Trophoblast cell (in vitro differentiated cells and primary cell): ENCODE results near the gene ZNF429. TPM values are rescaled to one million over a fixed set of nuclear protein-coding genes. Genes with fewer than 3 reads are reported as not detected.
A peak's percentile ranks its signal among the peaks of the same experiment; 100 is the strongest.

Source experiments
- DNase-seq, 2 donors: peaks; one replicate each; pipeline ENCODE4 v3.0.0-alpha.2; 2016
- H2AFZ ChIP-seq: 2 replicates; pipeline ENCODE4 v1.6.1; 2013; ENCODE audit warnings: low read length, moderate library complexity, mild to moderate bottlenecking; ENCODE audit not compliant: insufficient read depth, poor library complexity
- H2AK5ac ChIP-seq: 2 replicates; pipeline ENCODE4 v1.6.1; 2013; ENCODE audit warnings: mild to moderate bottlenecking, low read length
- H2BK120ac ChIP-seq: 2 replicates; pipeline ENCODE4 v1.6.1; 2013; ENCODE audit warnings: low read length, mild to moderate bottlenecking, moderate library complexity; ENCODE audit not compliant: insufficient read depth, poor library complexity
- H2BK12ac ChIP-seq: 2 replicates; pipeline ENCODE4 v1.6.1; 2013; ENCODE audit warnings: mild to moderate bottlenecking, low read length, moderate library complexity
- H2BK5ac ChIP-seq: 2 replicates; pipeline ENCODE4 v1.6.1; 2013; ENCODE audit warnings: low read length, low read depth, moderate library complexity, mild to moderate bottlenecking; ENCODE audit not compliant: poor library complexity
- H3K14ac ChIP-seq: 2 replicates; pipeline ENCODE4 v1.6.1; 2013; ENCODE audit warnings: mild to moderate bottlenecking, low read length
- H3K18ac ChIP-seq: 2 replicates; pipeline ENCODE4 v1.6.1; 2013; ENCODE audit warnings: mild to moderate bottlenecking, low read length
- H3K23ac ChIP-seq: 2 replicates; pipeline ENCODE4 v1.6.1; 2013; ENCODE audit warnings: low read length
- H3K27ac ChIP-seq: 2 replicates; pipeline ENCODE4 v1.5.1; 2013; ENCODE audit warnings: low read depth, mild to moderate bottlenecking, inconsistent platforms, low read length, moderate library complexity
- H3K27me3 ChIP-seq: 2 replicates; pipeline ENCODE4 v1.6.1; 2013; ENCODE audit warnings: inconsistent platforms, mild to moderate bottlenecking, low read length, moderate library complexity; ENCODE audit not compliant: insufficient read depth
- H3K36me3 ChIP-seq, 2 experiments: 1 replicate in 1 of 2; 2 replicates in 1 of 2; pipeline ENCODE4 v1.6.1; 2013; ENCODE audit warnings: low read length in 2 of 2, mild to moderate bottlenecking in 2 of 2, moderate library complexity in 1 of 2; ENCODE audit not compliant: insufficient read depth in 2 of 2, control insufficient read depth in 1 of 2
- H3K4ac ChIP-seq: 2 replicates; pipeline ENCODE4 v1.6.1; 2013; ENCODE audit warnings: low read depth, mild to moderate bottlenecking, low read length, moderate library complexity
- H3K4me1 ChIP-seq, 2 experiments: 1 replicate in 1 of 2; 2 replicates in 1 of 2; pipeline ENCODE4 v1.6.1; 2013; ENCODE audit warnings: low read length in 2 of 2, mild to moderate bottlenecking in 2 of 2, moderate library complexity in 1 of 2; ENCODE audit not compliant: insufficient read depth in 2 of 2, control insufficient read depth in 1 of 2
- H3K4me2 ChIP-seq: 2 replicates; pipeline ENCODE4 v1.6.1; 2013; ENCODE audit warnings: inconsistent platforms, mild to moderate bottlenecking, low read length, moderate library complexity
- H3K4me3 ChIP-seq: 2 replicates; pipeline ENCODE4 v1.5.1; 2013; ENCODE audit warnings: mild to moderate bottlenecking, low read depth, low read length, inconsistent platforms
- H3K79me1 ChIP-seq: one replicate; pipeline ENCODE4 v1.6.1; 2013; ENCODE audit warnings: low read length
- H3K79me2 ChIP-seq: 2 replicates; pipeline ENCODE4 v1.6.1; 2013; ENCODE audit warnings: low read length, mild to moderate bottlenecking; ENCODE audit not compliant: control insufficient read depth, insufficient read depth, poor library complexity
- H3K9ac ChIP-seq: 2 replicates; pipeline ENCODE4 v1.6.1; 2013; ENCODE audit warnings: mild to moderate bottlenecking, low read length
- H3K9me3 ChIP-seq: 2 replicates; pipeline ENCODE4 v1.6.1; 2013; ENCODE audit warnings: low read depth, mild to moderate bottlenecking, control low read depth, inconsistent platforms, low read length; ENCODE audit not compliant: insufficient read depth
- H4K12ac ChIP-seq: 2 replicates; pipeline ENCODE4 v1.6.1; 2013; ENCODE audit warnings: low read depth, mild to moderate bottlenecking, low read length, moderate library complexity
- H4K8ac ChIP-seq: 2 replicates; pipeline ENCODE4 v1.6.1; 2013; ENCODE audit warnings: low read depth, mild to moderate bottlenecking, low read length, moderate library complexity
- H4K91ac ChIP-seq: one replicate; pipeline ENCODE4 v1.6.1; 2013; ENCODE audit warnings: low read depth, mild to moderate bottlenecking, low read length, moderate library complexity
- WGBS: extraction: QIAGEN DNeasy Blood & Tissue Kit; methylation state at CpG from one replicate; pipeline ENCODE4 v1.1.7; 2013; ENCODE audit warnings: missing lambda C conversion rate; ENCODE audit not compliant: insufficient read length, insufficient coverage; ENCODE audit errors: extremely low coverage; 5-methylcytosine and 5-hydroxymethylcytosine counted together
- polyA plus RNA-seq: library from polyadenylated mRNA; stranded (reverse); fragments of 200-250 nt; gene quantifications from 2 replicates; pipeline ENCODE4 v1.2.3, GENCODE V29; 2013

The ZNF429 gene
- 10.0 and 10.9 TPM in 2 replicates for polyA plus RNA-seq

- WGBS = no CpG with 5 or more reads among the region's 43 CpGs
- H4K12ac ChIP-seq = peak within 1 kb of the TSS; percentile 78
- H2BK120ac ChIP-seq = peak within 1 kb of the TSS; percentile 53
- H4K8ac ChIP-seq = peak within 1 kb of the TSS; percentile 93
- H2AK5ac ChIP-seq = no peak within 1 kb of the TSS
- H3K27me3 ChIP-seq = no peaks in the 10 kb centered on the region
- peak within 1 kb of the TSS; percentile 78 for H2AFZ ChIP-seq
- peak within 1 kb of the TSS; percentile 65 for H3K4ac ChIP-seq
- peaks cover 2 to 5% of the 10 kb centered on the region in 2 experiments for H3K36me3 ChIP-seq
- H3K9ac ChIP-seq = peak within 1 kb of the TSS; percentile 60
- H2BK12ac ChIP-seq = no peak within 1 kb of the TSS
- peak within 1 kb of the TSS; percentile 5 for H3K14ac ChIP-seq
- peaks cover 6% of the 10 kb centered on the region for H3K79me2 ChIP-seq
- peak within 1 kb of the TSS; percentile 79 for H3K18ac ChIP-seq
- DNase-seq = peak; percentile 94 to 95
- peak within 1 kb of the TSS; percentile 85 for H3K4me3 ChIP-seq
- no peak within 1 kb of the TSS for H3K23ac ChIP-seq
- H3K4me1 ChIP-seq = no peaks in the 10 kb centered on the region
- peak within 1 kb of the TSS; percentile 84 for H4K91ac ChIP-seq
- peak within 1 kb of the TSS; percentile 67 for H3K4me2 ChIP-seq
- peaks cover 7% of the 10 kb centered on the region for H3K79me1 ChIP-seq
- no peaks in the 10 kb centered on the region for H3K9me3 ChIP-seq
- H2BK5ac ChIP-seq = peak within 1 kb of the TSS; percentile 89
- H3K27ac ChIP-seq = peak within 1 kb of the TSS; percentile 92
Measured at GRCh38 chr19:21505459-21506451, at the start of gene ZNF429. Gene ZNF429, plus strand, starts transcription at chr19:21505602. Its CDS starts 170 bp downstream, at chr19:21505772.

GRCh38 chr19:21460686-21461085, 44.7 kb upstream of the ZNF429 start:
- H3K79me1 ChIP-seq = peaks cover 5% of the 10 kb centered on the region
- H3K9me3 ChIP-seq = no peaks in the 10 kb centered on the region
- no peak overlapping the region for H2AK5ac ChIP-seq
- H4K91ac ChIP-seq = no peak overlapping the region
- no peak overlapping the region for H3K14ac ChIP-seq
- H3K4ac ChIP-seq = peak overlapping the region; percentile 49
- no peak overlapping the region for H2AFZ ChIP-seq
- H3K36me3 ChIP-seq = peaks cover 6 to 12% of the 10 kb centered on the region in 2 experiments
- H2BK120ac ChIP-seq = no peak overlapping the region
- H4K12ac ChIP-seq = no peak overlapping the region
- H3K4me1 ChIP-seq = peaks cover 2% of the 10 kb centered on the region in 2 experiments
- no peaks in the 10 kb centered on the region for H3K27me3 ChIP-seq
- H2BK12ac ChIP-seq = no peak overlapping the region
- no peak overlapping the region for H3K23ac ChIP-seq
- no peak overlapping the region for H3K4me3 ChIP-seq
- H3K4me2 ChIP-seq = no peak overlapping the region
- no peak overlapping the region for H3K18ac ChIP-seq
- DNase-seq = no peak
- peaks cover 7% of the 10 kb centered on the region for H3K79me2 ChIP-seq
- H4K8ac ChIP-seq = no peak overlapping the region
- no peak overlapping the region for H2BK5ac ChIP-seq
- no peak overlapping the region for H3K27ac ChIP-seq
- H3K9ac ChIP-seq = no peak overlapping the region

- peak overlapping the region; percentile 38 for H3K4me3 ChIP-seq
- H2BK5ac ChIP-seq = no peak overlapping the region
- no peaks in the 10 kb centered on the region for H3K9me3 ChIP-seq
- no peak overlapping the region for H4K12ac ChIP-seq
- WGBS = no CpG with 5 or more reads among the region's 16 CpGs
- H2BK120ac ChIP-seq = no peak overlapping the region
- no peak overlapping the region for H3K14ac ChIP-seq
- H3K27ac ChIP-seq = no peak overlapping the region
- H3K23ac ChIP-seq = no peak overlapping the region
- peaks cover 5% of the 10 kb centered on the region for H3K79me1 ChIP-seq
- H2AK5ac ChIP-seq = no peak overlapping the region
- no peak overlapping the region for H4K8ac ChIP-seq
- peaks cover 7% of the 10 kb centered on the region for H3K79me2 ChIP-seq
- peaks cover 4 to 8% of the 10 kb centered on the region in 2 experiments for H3K36me3 ChIP-seq
- H3K9ac ChIP-seq = no peak overlapping the region
- no peak for DNase-seq
- H4K91ac ChIP-seq = no peak overlapping the region
- H3K4ac ChIP-seq = peak overlapping the region; percentile 3
- no peak overlapping the region for H2BK12ac ChIP-seq
- H3K18ac ChIP-seq = no peak overlapping the region
- peaks cover 2% of the 10 kb centered on the region in 2 experiments for H3K4me1 ChIP-seq
- H3K4me2 ChIP-seq = peak overlapping the region; percentile 64
- no peaks in the 10 kb centered on the region for H3K27me3 ChIP-seq
- no peak overlapping the region for H2AFZ ChIP-seq
Measured at GRCh38 chr19:21462540-21462939, 42.9 kb upstream of the ZNF429 start.

- peaks cover 7% of the 10 kb centered on the region for H3K79me2 ChIP-seq
- H3K18ac ChIP-seq = peak overlapping the region; percentile 23
- H2AFZ ChIP-seq = peak overlapping the region; percentile 24
- H3K4me2 ChIP-seq = peak overlapping the region; percentile 64
- DNase-seq = peak; percentile 87 to 88
- peak overlapping the region; percentile 20 for H4K8ac ChIP-seq
- no CpG with 5 or more reads among the region's 38 CpGs for WGBS
- peak overlapping the region; percentile 13 for H2BK5ac ChIP-seq
- no peaks in the 10 kb centered on the region for H3K9me3 ChIP-seq
- H3K36me3 ChIP-seq = peaks cover 1 to 5% of the 10 kb centered on the region in 2 experiments
- H3K9ac ChIP-seq = peak overlapping the region; percentile 88
- H3K23ac ChIP-seq = no peak overlapping the region
- H3K4me1 ChIP-seq = peaks cover 2% of the 10 kb centered on the region in 2 experiments
- H3K27me3 ChIP-seq = no peaks in the 10 kb centered on the region
- H3K4ac ChIP-seq = peak overlapping the region; percentile 14
- H4K91ac ChIP-seq = peak overlapping the region; percentile 22
- H3K14ac ChIP-seq = peak overlapping the region; percentile 32
- H2BK12ac ChIP-seq = peak overlapping the region; percentile 45
- H2AK5ac ChIP-seq = no peak overlapping the region
- peak overlapping the region; percentile 88 for H3K4me3 ChIP-seq
- H3K79me1 ChIP-seq = peaks cover 5% of the 10 kb centered on the region
- peak overlapping the region; percentile 28 for H3K27ac ChIP-seq
- peak overlapping the region; percentile 29 for H4K12ac ChIP-seq
- peak overlapping the region; percentile 44 for H2BK120ac ChIP-seq
Measured at GRCh38 chr19:21463449-21464105, 41.8 kb upstream of the ZNF429 start.
